ENCODE results near the gene GRXCR2.

DNA sequence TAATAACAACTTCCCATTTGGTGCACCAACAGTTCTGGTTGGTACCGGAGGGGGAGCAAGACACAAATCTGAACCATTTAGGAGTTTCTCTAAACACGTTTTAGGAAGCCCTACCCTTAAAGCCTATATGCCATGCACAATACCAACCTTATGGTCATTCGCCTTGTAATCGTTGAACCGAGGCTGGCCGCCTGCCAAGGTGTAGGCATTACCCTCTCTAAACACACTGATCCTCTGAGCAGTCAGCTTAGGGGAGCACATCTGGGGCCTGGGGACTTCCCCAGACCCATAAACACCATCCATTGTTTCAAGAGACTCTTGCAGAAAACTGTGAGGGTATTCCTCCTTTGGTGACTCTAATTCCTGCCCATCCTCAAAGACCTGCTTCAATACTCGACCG, 328 bp downstream of the GRXCR2 start:
- TF ChIP-seq CTCF (optimal IDR thresholded peaks at IDR 0.05 in 1 of 3, IDR thresholded peaks at IDR 0.05 in 1 of 3, conservative IDR thresholded peaks at IDR 0.05 in 1 of 3; ENCODE audit: extremely low read depth in 1 of 3, insufficient read depth in 2 of 3, low read length in 3 of 3): no peak
- TF ChIP-seq EZH2 (IDR thresholded peaks at IDR 0.05; ENCODE audit: low read length): no peak
